ENCODE results near the gene PDXP. TPM values are rescaled to one million over a fixed set of nuclear protein-coding genes. Genes with fewer than 3 reads are reported as not detected.

PDXP gene
- total RNA-seq, 2 experiments from 2014 or later = 46.2 to 50.6 TPM

GRCh38 chr22:37659897-37660708 lies 1.6 kb downstream of the PDXP start:
- CTCF ChIA-PET = interaction anchor here (0.7 to 4.8 kb wide), 6 partner anchors 15 to 26 kb away, joined by 4 to 36 read pairs (median 8); partner anchors contain the start of gene LGALS1
- POLR2A ChIA-PET = interaction anchor here (1.6 to 4.2 kb wide), 2 partner anchors 16 to 26 kb away, joined by 6 to 23 read pairs; partner anchors contain the start of genes LGALS1 and NOL12

GRCh38 chr22:37660709-37661045 lies 2.2 kb downstream of the PDXP start:
- ChIA-PET CTCF (interaction anchor here (0.9 to 5.4 kb wide), 7 partner anchors 15 to 35 kb away, joined by 3 to 36 read pairs (median 5); partner anchors contain the start of gene LGALS1), POLR2A (interaction anchor here (1.2 to 4.2 kb wide), 3 partner anchors 15 to 26 kb away, joined by 3 to 23 read pairs (median 6); partner anchors contain the start of genes LGALS1 and NOL12)

DNA sequence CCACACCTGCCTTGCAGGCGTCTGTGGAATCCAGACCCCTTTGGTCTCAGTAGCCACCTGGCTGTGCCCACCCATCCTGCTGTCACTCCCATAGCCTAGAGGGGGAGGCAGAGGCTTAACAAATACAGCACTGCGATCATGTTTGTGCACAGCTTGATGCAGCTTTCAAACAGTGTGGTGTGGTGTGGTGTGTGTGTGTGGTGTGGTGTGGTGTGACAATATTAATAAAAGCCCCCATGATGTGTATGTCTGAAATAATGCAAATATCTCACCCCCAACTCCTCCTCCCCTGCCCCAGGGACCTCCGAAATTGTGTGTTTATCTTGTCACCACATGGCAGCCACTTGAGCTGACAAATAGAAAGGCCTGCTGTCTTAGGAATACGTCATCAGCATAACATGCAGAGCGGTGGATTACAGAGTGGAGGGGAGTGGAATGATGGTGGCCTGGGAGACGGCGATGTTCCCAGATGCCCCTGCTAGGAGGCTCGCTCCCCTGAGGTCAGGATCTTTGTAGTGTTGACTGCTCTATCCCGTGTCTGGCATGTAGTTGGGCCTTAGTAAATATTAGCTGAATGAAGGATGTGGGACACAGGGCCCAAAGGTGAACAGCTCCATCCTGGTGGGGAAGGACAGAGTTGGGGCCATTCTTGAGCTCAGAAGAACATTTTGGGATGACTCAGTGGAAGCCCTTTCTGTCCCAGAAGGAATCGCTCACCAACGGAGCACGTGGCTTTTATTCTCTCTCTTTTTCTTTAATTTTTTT lies 2.8 kb downstream of the PDXP start:
- ChIA-PET CTCF (interaction anchor here (0.5 to 5.4 kb wide), 8 partner anchors 14 to 156 kb away, joined by 3 to 35 read pairs (median 4); partner anchors contain the start of gene LGALS1), POLR2A (interaction anchor here (0.9 to 1.6 kb wide), 4 partner anchors 14 to 28 kb away, joined by 3 to 6 read pairs (median 4); partner anchors contain the start of genes LGALS1 and NOL12)

DNA sequence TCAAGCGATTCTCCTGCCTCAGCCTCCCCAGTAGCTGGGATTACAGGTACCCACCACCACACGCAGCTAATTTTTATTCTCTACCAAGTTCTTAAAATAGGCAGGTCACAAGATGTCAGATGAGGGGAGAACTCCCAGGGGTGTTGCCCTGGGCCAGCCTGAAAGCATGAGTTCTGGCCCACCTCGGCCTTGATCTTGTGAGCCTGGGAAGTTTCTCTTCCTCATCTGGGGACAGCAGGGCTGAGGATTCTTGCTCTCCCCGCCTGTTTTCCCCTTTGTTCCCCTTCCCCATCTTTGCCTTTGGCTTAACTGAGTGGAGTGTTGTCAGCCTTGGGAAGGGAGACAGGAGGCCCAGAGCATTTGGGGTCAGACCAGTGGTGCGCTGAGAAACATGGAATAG lies 3.5 kb downstream of the PDXP start:
- CTCF ChIA-PET = interaction anchor here (0.7 to 5.4 kb wide), 4 partner anchors 13 to 157 kb away, joined by 3 to 35 read pairs (median 14); partner anchors contain the start of gene LGALS1
- POLR2A ChIA-PET = interaction anchor here (0.9 to 1.6 kb wide), 3 partner anchors 15 to 29 kb away, joined by 3 to 6 read pairs (median 4); partner anchors contain the start of gene NOL12

- POLR2A ChIA-PET = interaction anchor here (0.6 to 1.4 kb wide), 2 partner anchors 14 to 15 kb away, joined by 4 read pairs; no protein-coding TSS in a partner anchor
- CTCF ChIA-PET = interaction anchor here (0.8 to 5.4 kb wide), 4 partner anchors 9 to 21 kb away, joined by 3 to 35 read pairs (median 14); partner anchors contain the start of gene LGALS1
These were observed 5.1 kb downstream of the PDXP start for GRCh38 chr22:37663521-37664140.

DNA sequence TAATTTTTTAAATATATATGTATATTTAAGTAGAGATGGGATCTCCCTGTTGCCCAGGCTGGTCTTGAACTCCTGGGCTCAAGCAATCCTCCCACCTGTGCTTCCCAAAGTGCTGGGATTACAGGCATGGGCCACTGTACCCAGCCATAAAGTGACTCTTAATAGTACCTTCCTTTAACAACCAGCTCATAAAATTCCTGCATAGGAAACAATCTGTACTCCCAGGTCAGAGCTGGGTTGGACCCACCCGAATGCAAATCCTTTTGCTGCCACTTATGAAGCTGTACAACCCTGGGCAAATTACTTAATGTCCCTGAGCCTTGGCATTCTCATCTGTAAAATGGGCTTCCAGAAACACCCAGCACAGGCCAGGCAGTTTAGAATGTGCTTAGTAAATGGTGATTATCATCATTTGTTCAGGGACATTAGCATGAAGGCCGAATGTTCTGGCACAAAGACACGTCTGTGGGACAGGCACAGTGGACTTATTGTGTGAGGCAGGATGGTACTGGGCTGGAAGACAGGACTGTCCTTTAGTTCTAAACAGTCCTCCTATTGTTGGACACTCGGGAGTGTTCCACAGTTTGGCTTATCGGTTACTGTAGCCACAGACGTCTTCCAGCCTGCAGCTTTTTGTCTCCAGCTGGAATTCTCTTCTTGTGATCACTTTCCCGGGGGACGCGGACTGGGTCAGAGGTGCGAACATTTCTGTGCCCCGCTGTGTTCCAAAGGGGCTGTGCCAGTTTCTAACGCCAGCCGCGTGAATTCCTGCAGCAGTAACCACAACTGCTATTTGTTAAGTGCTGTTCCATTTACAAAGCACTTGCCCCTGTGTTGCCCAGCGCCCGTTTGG lies 6.0 kb downstream of the PDXP start:
- ChIA-PET POLR2A (interaction anchor here (0.6 to 1.4 kb wide), 2 partner anchors 13 to 16 kb away, joined by 4 read pairs; no protein-coding TSS in a partner anchor), CTCF (interaction anchor here (0.6 to 5.4 kb wide), 3 partner anchors 8 to 255 kb away, joined by 3 to 35 read pairs (median 3); no protein-coding TSS in a partner anchor)

DNA sequence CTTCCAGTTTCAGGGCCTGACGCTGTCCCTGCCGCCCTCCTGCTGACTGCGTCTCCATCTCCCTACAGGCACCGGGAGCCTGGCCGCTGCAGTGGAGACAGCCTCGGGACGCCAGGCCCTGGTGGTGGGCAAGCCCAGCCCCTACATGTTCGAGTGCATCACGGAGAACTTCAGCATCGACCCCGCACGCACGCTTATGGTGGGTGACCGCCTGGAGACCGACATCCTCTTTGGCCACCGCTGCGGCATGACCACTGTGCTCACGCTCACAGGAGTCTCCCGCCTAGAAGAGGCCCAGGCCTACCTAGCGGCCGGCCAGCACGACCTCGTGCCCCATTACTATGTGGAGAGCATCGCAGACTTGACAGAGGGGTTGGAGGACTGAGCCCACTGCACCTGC lies 7.0 kb downstream of the PDXP start:
- CTCF ChIA-PET = interaction anchor here (0.6 to 5.4 kb wide), 2 partner anchors 23 to 213 kb away, joined by 4 to 35 read pairs; no protein-coding TSS in a partner anchor
- POLR2A ChIA-PET = no interaction called here

DNA sequence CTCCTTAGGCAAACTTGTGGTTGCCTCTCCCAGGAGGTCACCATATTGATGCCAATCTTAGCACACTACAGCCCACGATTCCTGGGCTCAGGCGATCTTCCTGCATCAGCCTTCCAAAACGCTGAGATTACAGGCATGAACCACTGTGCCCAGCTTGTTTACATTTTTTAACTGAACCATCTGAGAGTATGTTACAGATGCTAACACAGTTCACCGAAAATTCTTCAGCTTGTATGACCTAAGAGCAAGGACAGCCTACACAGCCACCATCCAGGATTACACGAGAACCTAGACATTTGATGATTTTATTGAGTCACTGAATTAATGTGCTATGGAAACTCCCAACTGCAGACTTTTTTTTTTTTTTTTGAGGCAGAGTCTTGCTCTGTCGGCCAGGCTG lies 11.1 kb downstream of the PDXP start:
- CTCF ChIA-PET = interaction anchor here (0.7 to 21.6 kb wide), 3 partner anchors 12 to 648 kb away, joined by 3 to 239 read pairs (median 25); partner anchors contain the start of gene SH3BP1

DNA sequence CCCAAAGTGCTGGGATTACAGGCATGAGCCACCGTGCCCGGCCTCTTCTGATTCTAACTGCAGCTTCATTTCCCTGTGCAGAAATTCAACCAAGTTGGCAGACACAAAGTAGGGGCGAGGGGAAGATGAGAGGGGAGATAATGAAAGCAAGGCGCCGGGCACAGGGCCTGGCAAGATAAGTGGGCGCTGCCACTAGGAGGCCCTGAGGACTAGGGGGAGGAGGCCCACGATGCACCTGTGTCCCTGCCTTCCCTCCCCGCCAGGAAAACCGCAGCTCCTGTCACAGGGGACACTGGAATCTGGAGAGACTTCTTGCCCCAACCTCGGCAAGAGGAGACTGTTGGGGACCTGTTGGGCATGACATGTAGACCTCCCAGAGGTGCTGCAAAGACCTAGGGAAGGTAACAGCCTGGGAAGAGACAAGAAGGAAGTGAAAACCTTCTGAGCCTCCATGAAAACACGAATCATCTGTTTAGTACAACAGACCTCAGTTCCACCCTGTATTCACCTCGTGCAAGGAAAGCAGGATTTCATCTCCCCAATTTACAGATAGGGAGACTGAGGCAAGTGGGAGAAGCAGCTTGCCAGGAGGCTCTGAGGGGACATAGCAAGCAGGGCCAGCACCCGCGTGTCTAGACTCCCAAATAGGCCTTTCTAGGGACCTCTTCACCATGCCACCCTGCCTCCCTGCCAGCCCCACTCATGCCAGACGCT lies 13.8 kb downstream of the PDXP start:
- POLR2A ChIA-PET = interaction anchor here (1.6 kb wide), 1 partner anchor 29 kb away, joined by 3 read pairs; no protein-coding TSS in a partner anchor
- CTCF ChIA-PET = interaction anchor here (0.9 to 21.6 kb wide), 4 partner anchors 8 to 32 kb away, joined by 3 to 239 read pairs (median 14); partner anchors contain the start of genes PDXP and SH3BP1

More for the DNA sequence above, 11.1 kb downstream of the PDXP start:
- POLR2A ChIA-PET = interaction anchor here (0.7 to 0.9 kb wide), 4 partner anchors 11 to 43 kb away, joined by 3 to 5 read pairs (median 4); partner anchors contain the start of gene PDXP

DNA sequence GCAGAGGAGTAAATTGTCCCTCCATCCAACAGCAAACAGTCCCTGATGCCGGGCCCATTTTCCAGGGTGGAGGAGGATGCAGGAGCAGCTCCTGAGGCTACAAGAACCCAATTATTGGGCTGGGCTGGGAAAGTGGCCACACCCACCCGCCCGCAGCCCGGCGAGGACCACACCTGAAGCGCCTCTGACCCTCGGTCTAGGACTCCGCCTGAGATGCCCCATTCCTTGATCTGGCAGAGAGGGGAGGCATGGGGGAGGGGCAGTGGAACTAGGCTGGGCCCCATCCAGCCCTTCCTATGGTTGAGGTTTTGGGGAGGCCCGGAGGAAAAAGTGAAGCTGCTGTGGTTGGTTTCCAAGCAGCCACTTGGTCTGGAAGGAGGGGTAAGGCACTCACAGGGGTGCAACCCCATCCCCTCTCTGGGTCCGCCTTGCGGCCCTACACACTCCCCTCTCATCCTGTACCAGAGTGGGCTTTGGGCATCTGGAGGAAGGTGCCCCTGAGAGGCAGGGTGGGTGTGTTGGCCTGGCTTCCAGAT lies 14.5 kb downstream of the PDXP start:
- CTCF ChIA-PET = interaction anchor here (0.9 to 21.6 kb wide), 4 partner anchors 9 to 32 kb away, joined by 3 to 239 read pairs (median 14); partner anchors contain the start of genes PDXP and SH3BP1
- POLR2A ChIA-PET = no interaction called here

DNA sequence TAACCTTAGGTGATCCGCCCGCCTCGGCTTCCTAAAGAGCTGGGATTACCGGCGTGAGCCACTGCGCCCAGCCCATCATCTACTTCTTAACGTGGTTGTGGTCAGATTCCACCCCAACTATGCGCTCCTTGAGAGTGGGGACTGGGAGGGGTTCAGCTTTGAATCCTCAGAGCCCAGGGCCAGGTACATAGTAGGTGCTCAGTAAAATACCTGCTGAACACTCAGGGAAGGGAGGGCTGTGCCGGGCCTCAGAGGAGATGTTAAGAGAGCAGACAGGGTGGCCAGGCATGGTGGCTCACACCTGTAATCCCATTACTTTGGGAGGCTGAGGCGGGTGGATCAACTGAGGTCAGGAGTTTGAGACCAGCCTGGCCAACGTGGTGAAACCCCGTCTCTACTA lies 15.7 kb downstream of the PDXP start:
- POLR2A ChIA-PET = interaction anchor here (0.9 to 2.1 kb wide), 3 partner anchors 25 to 32 kb away, joined by 3 to 6 read pairs (median 4); no protein-coding TSS in a partner anchor

DNA sequence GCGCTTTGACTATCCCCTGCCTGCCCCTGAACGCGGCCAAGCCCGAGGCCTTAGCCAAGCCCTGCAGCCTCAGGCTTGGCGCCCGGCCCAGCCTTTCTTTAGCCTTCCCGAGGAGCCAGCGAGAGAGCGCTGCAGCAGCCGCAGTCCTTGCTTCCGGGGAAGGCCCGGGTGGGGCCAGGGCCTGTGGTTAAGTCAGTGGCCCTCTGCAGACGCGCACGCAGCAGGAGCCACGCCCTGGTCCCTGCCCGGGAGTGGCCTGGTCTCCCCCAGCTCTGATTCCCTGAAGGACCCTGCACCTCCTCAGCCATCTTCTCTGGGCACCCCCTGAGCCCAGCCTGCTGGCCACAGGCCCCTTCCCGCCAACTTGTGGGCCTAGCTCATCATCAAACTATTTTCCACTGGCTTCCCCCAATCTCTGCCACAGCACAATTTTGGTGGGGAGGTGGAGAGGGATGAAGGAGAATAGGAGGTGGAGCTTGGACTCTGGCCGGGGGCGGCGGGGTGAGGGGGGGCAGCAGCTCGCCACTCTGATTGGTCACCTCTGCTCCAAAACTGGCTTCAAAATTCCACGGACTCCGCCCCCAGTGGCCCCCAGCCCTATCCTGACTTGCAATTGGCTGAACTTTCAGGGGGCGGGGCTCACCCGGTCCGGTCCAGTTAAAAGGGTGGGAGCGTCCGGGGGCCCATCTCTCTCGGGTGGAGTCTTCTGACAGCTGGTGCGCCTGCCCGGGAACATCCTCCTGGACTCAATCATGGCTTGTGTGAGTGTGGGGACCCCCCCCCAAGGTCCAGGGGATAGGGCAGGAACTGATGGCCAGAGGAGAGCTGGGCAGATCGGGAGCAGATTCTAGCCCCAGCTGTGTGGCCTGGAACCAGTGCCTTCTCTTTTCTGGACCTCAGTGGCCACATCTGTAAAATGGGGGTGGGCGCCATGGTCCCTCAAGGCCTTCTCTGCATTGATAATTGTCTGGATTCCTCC lies 16.7 kb downstream of the PDXP start, which contains the start of gene LGALS1:
Gene LGALS1 (plus strand): TSS at position 686 of the 979 bp plus-strand sequence. CDS start 67 bp downstream, at position 753.
- POLR2A ChIA-PET = interaction anchor here (0.6 to 3.1 kb wide), 10 partner anchors 14 to 133 kb away, joined by 3 to 23 read pairs (median 4); partner anchors contain the start of genes GCAT, GGA1 and PDXP
- CTCF ChIA-PET = interaction anchor here (0.6 to 21.6 kb wide), 11 partner anchors 11 to 72 kb away, joined by 3 to 239 read pairs (median 4); partner anchors contain the start of genes NOL12, PDXP and SH3BP1

More for the DNA sequence above, 15.7 kb downstream of the PDXP start:
- CTCF ChIA-PET = interaction anchor here (1.1 to 21.6 kb wide), 5 partner anchors 12 to 67 kb away, joined by 3 to 239 read pairs (median 4); partner anchors contain the start of gene SH3BP1

DNA sequence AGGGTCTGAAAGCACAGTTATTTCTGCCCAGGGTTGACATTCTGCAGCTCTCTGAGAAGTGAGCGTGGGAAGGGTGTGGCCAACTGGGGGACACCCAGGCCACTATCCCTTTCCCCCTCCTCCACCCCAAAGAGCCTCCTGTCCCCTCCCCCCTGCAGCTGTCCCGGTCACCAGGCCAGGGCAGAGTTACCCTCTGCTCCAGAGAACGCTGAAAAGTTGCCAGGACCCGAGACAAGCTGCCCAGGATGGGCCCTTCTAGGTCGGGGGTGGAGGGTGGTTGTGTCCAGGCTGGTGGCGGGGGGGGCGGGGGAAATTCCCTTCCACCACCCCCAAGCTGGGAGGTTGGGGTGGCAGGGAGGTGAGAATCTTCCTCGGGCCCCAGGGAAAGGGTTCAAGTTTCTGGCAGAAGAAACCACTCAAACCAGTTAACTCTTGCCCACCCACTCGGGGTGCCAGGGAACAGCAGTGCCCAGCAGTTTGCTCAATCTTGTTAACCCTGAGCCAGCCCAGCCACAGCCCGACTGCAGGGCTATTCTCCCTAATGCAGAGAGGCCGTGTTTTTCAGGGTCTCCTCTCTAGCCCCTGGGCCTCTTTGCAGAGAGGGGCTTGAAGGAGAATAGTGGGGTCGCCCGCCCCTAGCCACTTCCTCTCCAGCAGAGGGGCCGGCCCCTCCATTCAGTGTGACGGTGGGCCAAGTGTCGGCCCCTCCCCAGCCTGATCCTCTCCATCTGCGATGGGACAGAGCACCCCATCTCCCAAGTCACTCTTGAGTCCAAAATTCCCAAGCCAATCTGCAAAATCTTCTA lies 17.6 kb downstream of the PDXP start:
- POLR2A ChIA-PET = interaction anchor here (1.0 to 3.1 kb wide), 5 partner anchors 15 to 277 kb away, joined by 3 to 23 read pairs (median 6); partner anchors contain the start of genes C22orf23, GGA1, PDXP and POLR2F

More for the DNA sequence above, 17.6 kb downstream of the PDXP start:
- CTCF ChIA-PET = interaction anchor here (1.0 to 21.6 kb wide), 7 partner anchors 10 to 69 kb away, joined by 3 to 239 read pairs (median 4); partner anchors contain the start of genes NOL12, PDXP and SH3BP1
